Adrenal gland (tissue), 5 donors: Measurements from ENCODE around the gene RGS9BP.

ENCODE experiments used
- CTCF ChIP-seq, 6 experiments: fragments of 450-650 bp in 4 of 6; fragments of 200-600 bp in 2 of 6; sonication (generic) in 1 of 6; IDR thresholded peaks; 1 replicate in 5 of 6; 2 replicates in 1 of 6; pipeline versions ENCODE4 v1.5.1 to v1.8.0; 2016 to 2021; ENCODE audit warnings: antibody characterized with exemption in 6 of 6, mild to moderate bottlenecking in 2 of 6, moderate library complexity in 1 of 6
- POLR2A ChIP-seq, 2 donors: fragments of 450-650 bp; IDR thresholded peaks; one replicate each; pipeline ENCODE4 v1.6.1; 2017; ENCODE audit warnings: antibody characterized with exemption in 2 of 2, mild to moderate bottlenecking in 2 of 2, moderate library complexity in 1 of 2
- donor health status: DM: no; HTN: no; CAD: no.

GRCh38 chr19:32646556-32646955 is 29.1 kb upstream of the RGS9BP start:
- TF ChIP-seq CTCF (IDR thresholded peaks at IDR 0.05) (no peak), POLR2A (IDR thresholded peaks at IDR 0.05) (no peak)
